T-cell (primary cell): ENCODE results near the gene GGT7. TPM values are rescaled to one million over a fixed set of nuclear protein-coding genes. Genes with fewer than 3 reads are reported as not detected.

Experiments
- ATAC-seq, 4 experiments: fragments of 200-7000 bp in 3 of 4; fragments of 150-1000 bp in 1 of 4; cut with Tn5 transposase; replicated peaks in 1 of 4; 1 replicate in 3 of 4; 2 replicates in 1 of 4; pipeline ENCODE4 v1.10.0; 2021; ENCODE audit warnings: moderate library complexity in 3 of 4, mild to moderate bottlenecking in 2 of 4, moderate number of reproducible peaks in 1 of 4
- CTCF ChIA-PET, 2 donors: fragments of 300-600 bp; sonication (Branson Sonifier 250); formaldehyde crosslinking; loops; one replicate each; lab custom pipeline; 2022; ENCODE audit warnings: antibody characterized with exemption in 2 of 2; lab: Charles Lee
- POLR2A ChIA-PET, 2 donors: fragments of 300-600 bp; sonication (Branson Sonifier 250); formaldehyde crosslinking; loops; one replicate each; lab custom pipeline; 2022; ENCODE audit warnings: antibody characterized with exemption in 2 of 2; lab: Charles Lee
- DNase-seq, 35 experiments: peaks; one replicate each; pipeline versions ENCODE4 v3.0.0 to v3.0.0-alpha.2; 2013 to 2023
- H3K27ac ChIP-seq: one replicate; pipeline ENCODE4 v1.5.1; 2013; ENCODE audit warnings: low read length
- H3K27me3 ChIP-seq, 2 experiments: replicated peaks in 1 of 2; 1 replicate in 1 of 2; 2 replicates in 1 of 2; pipeline versions ENCODE4 v1.6.1 to v1.7.0; 2013; ENCODE audit warnings: low read length in 1 of 2, mixed read lengths in 1 of 2; ENCODE audit not compliant: control insufficient read depth in 2 of 2, insufficient read depth in 2 of 2; ENCODE audit errors: extremely low read depth in 1 of 2
- H3K36me3 ChIP-seq, 2 donors: 1 replicate in 1 of 2; 2 replicates in 1 of 2; pipeline versions ENCODE4 v1.6.1 to v1.7.0; 2013; ENCODE audit warnings: low read length in 1 of 2; ENCODE audit not compliant: control insufficient read depth in 2 of 2, insufficient read depth in 1 of 2; ENCODE audit errors: extremely low read depth in 1 of 2
- H3K4me1 ChIP-seq, 2 experiments: 1 replicate in 1 of 2; 2 replicates in 1 of 2; pipeline versions ENCODE4 v1.6.1 to v1.7.0; 2013; ENCODE audit warnings: low read length in 2 of 2, mixed read lengths in 1 of 2; ENCODE audit not compliant: insufficient read depth in 2 of 2, control insufficient read depth in 1 of 2; ENCODE audit errors: extremely low read depth in 1 of 2
- H3K4me3 ChIP-seq, 2 donors: 1 replicate in 1 of 2; 2 replicates in 1 of 2; pipeline versions ENCODE4 v1.5.1 to v1.7.0; 2013; ENCODE audit warnings: mild to moderate bottlenecking in 2 of 2, low read length in 1 of 2, moderate library complexity in 1 of 2; ENCODE audit not compliant: control insufficient read depth in 1 of 2; ENCODE audit errors: extremely low read depth in 1 of 2
- H3K9me3 ChIP-seq: 2 replicates; pipeline ENCODE4 v1.7.0; 2013
- H3K27ac Mint-ChIP-seq, 2 donors: one replicate each; pipeline ENCODE4 v1.8.0; 2020 to 2021; ENCODE audit warnings: mild to moderate bottlenecking in 2 of 2, mixed read lengths in 2 of 2
- H3K27me3 Mint-ChIP-seq, 2 donors: one replicate each; pipeline ENCODE4 v1.8.0; 2021 to 2022; ENCODE audit warnings: mixed read lengths in 2 of 2
- H3K36me3 Mint-ChIP-seq: one replicate; pipeline ENCODE4 v1.8.0; 2021; ENCODE audit warnings: mixed read lengths
- H3K4me1 Mint-ChIP-seq, 3 donors: one replicate each; pipeline ENCODE4 v1.8.0; 2020 to 2022; ENCODE audit warnings: mixed read lengths in 3 of 3, mild to moderate bottlenecking in 1 of 3
- H3K4me3 Mint-ChIP-seq, 3 donors: one replicate each; pipeline ENCODE4 v1.8.0; 2020 to 2022; ENCODE audit warnings: mild to moderate bottlenecking in 3 of 3, mixed read lengths in 3 of 3, moderate library complexity in 3 of 3
- H3K9me3 Mint-ChIP-seq, 3 donors: one replicate each; pipeline ENCODE4 v1.8.0; 2020 to 2022; ENCODE audit warnings: mixed read lengths in 3 of 3
- WGBS: methylation state at CpG from one replicate; pipeline ENCODE4 v1.1.5; 2013; ENCODE audit warnings: missing lambda C conversion rate; ENCODE audit not compliant: insufficient coverage; 5-methylcytosine and 5-hydroxymethylcytosine counted together
- total RNA-seq, 35 experiments: library from RNA in 6 of 35; stranded (reverse) in 6 of 35; fragments of 120-200 nt in 1 of 35; gene quantifications; one replicate each; pipeline versions ENCODE4 v1.2.1 to v1.2.4 and lab custom pipeline; 2013 to 2026

GGT7 gene
- total RNA-seq, 5 donors from 2014 or later (not counting 1 experiment from before 2014, with no cell fraction given): 31.5 to 47.0 (median 38.1) TPM

DNA sequence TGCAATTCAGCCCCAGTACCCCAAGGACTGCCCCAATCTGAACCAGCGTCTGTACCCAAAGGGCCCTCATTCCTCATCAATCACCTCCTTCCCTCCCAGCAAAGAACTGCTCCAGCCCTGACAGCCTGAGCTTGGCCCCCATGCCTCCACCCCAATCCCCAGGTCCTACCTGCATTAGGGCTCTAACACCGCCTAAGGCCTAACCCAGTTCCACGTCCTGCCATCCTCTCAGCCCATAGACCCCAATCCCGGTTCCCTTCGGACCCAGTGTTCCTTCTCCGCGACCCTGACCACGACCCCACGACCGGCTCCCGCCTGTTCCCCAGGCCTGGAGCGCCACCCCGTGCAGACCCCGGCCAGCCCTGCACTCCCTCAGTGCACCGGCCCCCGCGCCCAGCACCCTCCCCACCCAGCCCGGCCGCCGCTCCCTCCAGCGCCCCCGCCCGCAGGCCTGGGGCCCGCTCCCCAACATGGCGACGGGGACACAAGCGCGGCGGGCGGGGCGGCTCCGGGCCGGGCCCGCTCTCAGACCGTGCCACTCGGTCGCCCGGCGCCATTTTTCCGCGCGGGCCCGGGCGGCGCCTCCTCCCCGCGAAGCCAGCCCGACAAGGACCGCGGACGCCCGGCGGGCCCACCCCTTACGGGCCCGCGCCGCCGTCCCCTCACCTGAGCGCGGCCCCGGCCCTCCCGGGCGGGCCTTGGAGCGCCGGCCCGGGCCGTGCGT, 47.7 kb downstream of the GGT7 start:
- no peaks in the 10 kb centered on the region for H3K36me3 ChIP-seq
- Mint-ChIP-seq H3K36me3 (peaks cover 8% of the 10 kb centered on the region), H3K27me3 (no peaks in the 10 kb centered on the region), H3K27ac (peak overlapping the region; percentile 95 to 96), H3K4me1 (peaks cover 45 to 48% (median 46%) of the 10 kb centered on the region in 3 donors), H3K4me3 (peak overlapping the region; percentile 94 to 97 (median 96)), H3K9me3 (no peaks in the 10 kb centered on the region)
- ChIA-PET CTCF (interaction anchor here (0.6 to 1.7 kb wide), 3 partner anchors 10 to 133 kb away, joined by 3 to 7 read pairs (median 4); partner anchors contain the start of genes GSS (in 1 of the 2) and MYH7B (in 1 of the 2)), POLR2A (interaction anchor here in 1 of 2 donors (0.6 kb wide), 1 partner anchor 51 kb away, joined by 7 read pairs; the partner anchor contains the start of gene ACSS2)
- H3K4me3 ChIP-seq: peak overlapping the region; percentile 92
- WGBS: under 1% methylated on average over 67 of the region's 68 CpGs
- DNase-seq (peak; percentile 18 to 79 (median 61)), ATAC-seq (peak; percentile 83 to 88 (median 86))
- peak overlapping the region; percentile 55 for H3K27ac ChIP-seq
- H3K4me1 ChIP-seq: peaks cover 9 to 21% of the 10 kb centered on the region in 2 experiments
- no peaks in the 10 kb centered on the region for H3K9me3 ChIP-seq
- H3K27me3 ChIP-seq: no peaks in the 10 kb centered on the region

GRCh38 chr20:34824452-34824805, 48.2 kb downstream of the GGT7 start:
- Mint-ChIP-seq H3K4me1 (peaks cover 50 to 53% (median 52%) of the 10 kb centered on the region in 3 donors), H3K4me3 (peak overlapping the region; percentile 94 to 97 (median 96)), H3K27me3 (no peaks in the 10 kb centered on the region)

DNA sequence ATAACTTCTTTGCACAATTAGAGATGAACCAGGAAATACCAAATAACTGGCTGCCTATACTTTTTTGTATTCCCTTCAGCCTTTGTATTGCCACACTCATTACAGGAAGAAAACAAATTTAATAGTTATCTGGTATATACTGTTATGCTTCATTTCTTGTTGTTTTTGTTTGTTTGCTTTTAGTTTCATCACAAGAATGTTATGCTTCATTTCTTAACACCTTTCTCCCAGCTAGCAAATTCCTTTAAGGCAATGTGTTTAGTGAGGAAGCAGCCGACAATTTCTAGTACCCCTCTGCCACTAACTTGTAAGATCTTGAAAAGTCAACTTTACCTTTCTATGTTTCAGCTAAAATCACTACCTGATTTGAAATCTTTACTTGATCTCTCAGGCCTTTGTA, 48.6 kb downstream of the GGT7 start:
- Histone ChIP-seq H3K4me1 (peaks cover 9 to 21% of the 10 kb centered on the region in 2 experiments), H3K27me3 (no peaks in the 10 kb centered on the region), H3K36me3 (no peaks in the 10 kb centered on the region), H3K4me3 (peak overlapping the region; percentile 92), H3K9me3 (no peaks in the 10 kb centered on the region), H3K27ac (peak overlapping the region; percentile 55)
- WGBS: no CpG with 5 or more reads among the region's 1 CpG
- Mint-ChIP-seq H3K4me3 (peak overlapping the region; percentile 94 to 97 (median 96)), H3K27me3 (no peaks in the 10 kb centered on the region), H3K4me1 (peaks cover 53 to 57% (median 56%) of the 10 kb centered on the region in 3 donors), H3K9me3 (no peaks in the 10 kb centered on the region), H3K27ac (peak overlapping the region; percentile 95 to 96), H3K36me3 (peaks cover 8% of the 10 kb centered on the region)
- ChIA-PET CTCF (interaction anchor here in 1 of 2 donors (0.6 kb wide), 1 partner anchor 134 kb away, joined by 3 read pairs; no protein-coding TSS in a partner anchor), POLR2A (no interaction called here)
- ATAC-seq (no peak), DNase-seq (no peak)

More at GRCh38 chr20:34824452-34824805, 48.2 kb downstream of the GGT7 start:
- peak overlapping the region; percentile 92 for H3K4me3 ChIP-seq
- peak; percentile 25 to 66 (median 44) for ATAC-seq
- POLR2A ChIA-PET: no interaction called here
- CTCF ChIA-PET: interaction anchor here in 1 of 2 donors (0.6 kb wide), 1 partner anchor 133 kb away, joined by 3 read pairs; no protein-coding TSS in a partner anchor
- Mint-ChIP-seq H3K9me3 (no peaks in the 10 kb centered on the region), H3K27ac (peak overlapping the region; percentile 95 to 96), H3K36me3 (peaks cover 8% of the 10 kb centered on the region)
- H3K27me3 ChIP-seq: no peaks in the 10 kb centered on the region
- 0% methylated on average over 2 of the region's 2 CpGs for WGBS
- H3K36me3 ChIP-seq: no peaks in the 10 kb centered on the region
- peaks cover 9 to 21% of the 10 kb centered on the region in 2 experiments for H3K4me1 ChIP-seq
- peak; percentile 45 to 76 (median 65) for DNase-seq
- no peaks in the 10 kb centered on the region for H3K9me3 ChIP-seq
- peak overlapping the region; percentile 55 for H3K27ac ChIP-seq

DNA sequence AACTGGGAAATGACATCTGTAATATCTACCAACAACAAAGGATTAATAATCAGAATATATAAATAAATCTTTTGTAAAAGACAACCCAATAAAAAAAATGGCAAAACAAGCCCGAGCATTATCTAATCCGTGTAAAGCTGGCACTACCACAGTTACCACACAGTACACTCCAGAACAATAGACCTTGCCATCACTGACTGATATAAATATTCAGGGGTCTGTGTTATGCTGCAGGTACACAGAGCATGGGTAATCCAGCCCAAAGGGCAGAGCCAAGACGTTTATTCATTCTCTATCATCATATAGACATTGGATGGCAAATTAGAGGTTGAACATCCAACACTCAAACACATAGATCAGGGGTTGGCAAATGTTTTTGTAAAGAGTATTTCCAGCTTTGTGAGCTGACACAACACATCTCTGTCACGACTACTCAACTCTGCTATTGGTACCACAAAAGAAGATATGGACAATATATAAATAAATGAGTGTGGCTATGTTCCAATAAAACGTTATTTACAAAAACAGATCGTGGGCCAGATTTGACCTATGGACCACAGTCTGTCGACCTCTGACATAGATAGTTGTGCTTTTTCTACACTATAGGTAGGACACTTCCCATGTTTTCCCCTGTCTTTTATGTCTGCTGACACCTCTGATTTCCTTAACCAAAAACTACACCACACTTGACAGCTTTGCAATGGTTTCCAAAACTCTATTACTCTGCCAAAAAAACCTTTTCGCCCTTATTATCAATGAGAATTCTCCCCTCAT, 51.7 kb downstream of the GGT7 start:
- WGBS: 100% methylated on average over 2 of the region's 8 CpGs
- no peaks in the 10 kb centered on the region for H3K9me3 Mint-ChIP-seq
- POLR2A ChIA-PET: no interaction called here

GRCh38 chr20:34817801-34818200, 54.9 kb downstream of the GGT7 start:
- Mint-ChIP-seq H3K27me3 (no peaks in the 10 kb centered on the region), H3K36me3 (peaks cover 8% of the 10 kb centered on the region), H3K4me1 (peaks cover 56 to 62% (median 61%) of the 10 kb centered on the region in 3 donors), H3K4me3 (no peak overlapping the region), H3K9me3 (no peaks in the 10 kb centered on the region), H3K27ac (no peak overlapping the region)
- Histone ChIP-seq H3K27ac (no peak overlapping the region), H3K36me3 (no peaks in the 10 kb centered on the region), H3K4me1 (no peaks in the 10 kb centered on the region), H3K27me3 (no peaks in the 10 kb centered on the region), H3K9me3 (no peaks in the 10 kb centered on the region), H3K4me3 (no peak overlapping the region)
- WGBS: no CpG with 5 or more reads among the region's 2 CpGs
- DNase-seq (no peak), ATAC-seq (no peak)
- POLR2A ChIA-PET: no interaction called here
- CTCF ChIA-PET: interaction anchor here (0.6 to 1.1 kb wide), 7 partner anchors 15 to 1445 kb away, joined by 3 to 5 read pairs (median 4); no protein-coding TSS in a partner anchor

More for the DNA sequence above, 51.7 kb downstream of the GGT7 start:
- no peak for DNase-seq
- CTCF ChIA-PET: interaction anchor here in 1 of 2 donors (0.9 kb wide), 1 partner anchor 318 kb away, joined by 4 read pairs; no protein-coding TSS in a partner anchor
- Histone ChIP-seq H3K4me3 (no peak overlapping the region), H3K27me3 (no peaks in the 10 kb centered on the region), H3K9me3 (no peaks in the 10 kb centered on the region), H3K36me3 (no peaks in the 10 kb centered on the region), H3K4me1 (peaks cover 9 to 20% of the 10 kb centered on the region in 2 experiments), H3K27ac (no peak overlapping the region)
- H3K4me1 Mint-ChIP-seq: peaks cover 68 to 74% (median 73%) of the 10 kb centered on the region in 3 donors
- H3K4me3 Mint-ChIP-seq: peak overlapping the region in 1 of 3 donors; percentile 7
- H3K27me3 Mint-ChIP-seq: no peaks in the 10 kb centered on the region
- no peak overlapping the region for H3K27ac Mint-ChIP-seq
- ATAC-seq: no peak
- H3K36me3 Mint-ChIP-seq: peaks cover 8% of the 10 kb centered on the region

DNA sequence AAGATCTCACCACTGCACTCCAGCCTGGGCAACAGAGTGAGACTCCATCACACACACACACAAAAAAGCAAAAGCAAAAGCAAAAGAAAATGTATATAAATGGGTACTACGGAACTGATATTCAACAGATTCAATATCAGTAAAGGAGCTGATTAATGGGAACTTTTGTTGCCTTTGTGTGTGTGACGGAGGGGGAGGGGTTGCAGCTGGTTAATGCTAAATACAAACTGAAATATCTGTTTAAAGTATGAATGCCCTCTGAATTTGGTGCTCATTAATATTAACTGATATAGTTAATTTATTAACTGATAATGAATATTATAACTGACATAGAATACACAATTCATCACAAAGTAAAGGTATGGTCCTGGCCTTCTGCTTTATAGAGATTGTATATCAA, 55.6 kb downstream of the GGT7 start:
- DNase-seq: no peak
- POLR2A ChIA-PET: interaction anchor here in 1 of 2 donors (0.6 kb wide), 1 partner anchor 639 kb away, joined by 4 read pairs; no protein-coding TSS in a partner anchor
- Mint-ChIP-seq H3K27me3 (no peaks in the 10 kb centered on the region), H3K27ac (no peak overlapping the region), H3K4me1 (peaks cover 48 to 59% (median 58%) of the 10 kb centered on the region in 3 donors), H3K4me3 (no peak overlapping the region), H3K36me3 (peaks cover 7% of the 10 kb centered on the region), H3K9me3 (no peaks in the 10 kb centered on the region)
- H3K27ac ChIP-seq: no peak overlapping the region
- H3K4me1 ChIP-seq: no peaks in the 10 kb centered on the region
- no peaks in the 10 kb centered on the region for H3K9me3 ChIP-seq
- no peaks in the 10 kb centered on the region for H3K27me3 ChIP-seq
- no peak for ATAC-seq
- CTCF ChIA-PET: interaction anchor here (0.6 to 1.1 kb wide), 5 partner anchors 16 to 1444 kb away, joined by 3 to 5 read pairs (median 3); no protein-coding TSS in a partner anchor
- H3K4me3 ChIP-seq: no peak overlapping the region
- no peaks in the 10 kb centered on the region for H3K36me3 ChIP-seq
- WGBS: no CpG with 5 or more reads among the region's 2 CpGs
